Loucy (cell line): ENCODE data around the gene DGAT2.

Experiments
- EZH2phosphoT487 ChIP-seq: fragments of 200-600 bp; IDR thresholded peaks from 2 replicates; pipeline ENCODE4 v1.6.1; 2018; ENCODE audit warnings: antibody characterized with exemption, mild to moderate bottlenecking, moderate library complexity, borderline replicate concordance
- TF ChIP-seq, protein P1 (sequence below): fragments of 200-600 bp; sonication (generic); conservative IDR thresholded peaks from 2 replicates; pipeline ENCODE4 v1.5.1; 2014; ENCODE audit warnings: mild to moderate bottlenecking, antibody characterized with exemption, low read length

GRCh38 chr11:75812542-75813040 lies 44.0 kb downstream of the DGAT2 start:
- TF ChIP-seq, protein P1, sequence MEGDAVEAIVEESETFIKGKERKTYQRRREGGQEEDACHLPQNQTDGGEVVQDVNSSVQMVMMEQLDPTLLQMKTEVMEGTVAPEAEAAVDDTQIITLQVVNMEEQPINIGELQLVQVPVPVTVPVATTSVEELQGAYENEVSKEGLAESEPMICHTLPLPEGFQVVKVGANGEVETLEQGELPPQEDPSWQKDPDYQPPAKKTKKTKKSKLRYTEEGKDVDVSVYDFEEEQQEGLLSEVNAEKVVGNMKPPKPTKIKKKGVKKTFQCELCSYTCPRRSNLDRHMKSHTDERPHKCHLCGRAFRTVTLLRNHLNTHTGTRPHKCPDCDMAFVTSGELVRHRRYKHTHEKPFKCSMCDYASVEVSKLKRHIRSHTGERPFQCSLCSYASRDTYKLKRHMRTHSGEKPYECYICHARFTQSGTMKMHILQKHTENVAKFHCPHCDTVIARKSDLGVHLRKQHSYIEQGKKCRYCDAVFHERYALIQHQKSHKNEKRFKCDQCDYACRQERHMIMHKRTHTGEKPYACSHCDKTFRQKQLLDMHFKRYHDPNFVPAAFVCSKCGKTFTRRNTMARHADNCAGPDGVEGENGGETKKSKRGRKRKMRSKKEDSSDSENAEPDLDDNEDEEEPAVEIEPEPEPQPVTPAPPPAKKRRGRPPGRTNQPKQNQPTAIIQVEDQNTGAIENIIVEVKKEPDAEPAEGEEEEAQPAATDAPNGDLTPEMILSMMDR: no peak
- no peak for TF ChIP-seq EZH2phosphoT487
